Esophagus muscularis mucosa (tissue), 4 donors: ENCODE measurements around the gene MON1B.

ENCODE experiments used
- CTCF ChIP-seq, 3 experiments: fragments of 200-600 bp in 2 of 3; fragments of 450-650 bp in 1 of 3; sonication (generic) in 2 of 3; IDR thresholded peaks; one replicate each; pipeline ENCODE4 v1.5.1; 2017 to 2019; ENCODE audit warnings: antibody characterized with exemption in 3 of 3, mild to moderate bottlenecking in 2 of 3, moderate library complexity in 1 of 3
- EP300 ChIP-seq: sonication (generic); formaldehyde crosslinking; IDR thresholded peaks from one replicate; pipeline ENCODE4 v1.6.1; 2017; ENCODE audit warnings: antibody characterized with exemption
- POLR2A ChIP-seq: fragments of 450-650 bp; IDR thresholded peaks from one replicate; pipeline ENCODE4 v1.6.1; 2017; ENCODE audit warnings: antibody characterized with exemption, moderate library complexity, mild to moderate bottlenecking, low read depth
- POLR2AphosphoS5 ChIP-seq, 2 donors: sonication (generic); formaldehyde crosslinking; IDR thresholded peaks; one replicate each; pipeline ENCODE4 v1.6.1; 2017; ENCODE audit warnings: antibody characterized with exemption in 2 of 2

- TF ChIP-seq POLR2AphosphoS5 (IDR thresholded peaks at IDR 0.05) (no peak), CTCF (IDR thresholded peaks at IDR 0.05) (no peak), POLR2A (no peak), EP300 (no peak)
Observed at GRCh38 chr16:77170805-77171204, 20.2 kb upstream of the MON1B start.
